H1 (cell line): ENCODE measurements around the gene BAZ1B. TPM values are rescaled to one million over a fixed set of nuclear protein-coding genes. Genes with fewer than 3 reads are reported as not detected.

Experiments used
- ASH2L ChIP-seq: fragments of 200-600, 300-600 bp; sonication (generic); IDR thresholded peaks from one replicate; pipeline ENCODE4 v1.7.1; 2017; ENCODE audit warnings: low read length
- CBX8 ChIP-seq: fragments of 300-800, 300-1000 bp; sonication (generic); IDR thresholded peaks from 2 replicates; pipeline ENCODE4 v1.7.1; 2016; ENCODE audit warnings: low read depth, low read length, borderline replicate concordance
- CTCF ChIP-seq, 3 experiments: IDR thresholded peaks; 1 replicate in 2 of 3; 2 replicates in 1 of 3; pipeline versions ENCODE4 v1.5.1 to v1.6.1; 2011; ENCODE audit warnings: low read length in 3 of 3, mild to moderate bottlenecking in 3 of 3, inconsistent platforms in 2 of 3, low read depth in 1 of 3, moderate library complexity in 1 of 3; ENCODE audit not compliant: insufficient read depth in 1 of 3; ENCODE audit errors: control extremely low read depth in 1 of 3
- JUND ChIP-seq: IDR thresholded peaks from 2 replicates; pipeline ENCODE4 v1.6.1; 2011; ENCODE audit warnings: mild to moderate bottlenecking, improper control_type of control experiment, low read length
- RAD21 ChIP-seq, 2 experiments: IDR thresholded peaks in 1 of 2; conservative IDR thresholded peaks in 1 of 2; 2 replicates each; pipeline ENCODE4 v1.6.1; 2011; ENCODE audit warnings: low read depth in 2 of 2, low read length in 2 of 2, improper control_type of control experiment in 1 of 2, inconsistent platforms in 1 of 2, mild to moderate bottlenecking in 1 of 2, moderate library complexity in 1 of 2
- TCF12 ChIP-seq: IDR thresholded peaks from 2 replicates; pipeline ENCODE4 v1.6.1; 2011; ENCODE audit warnings: low read depth, mild to moderate bottlenecking, low read length
- TEAD4 ChIP-seq: IDR thresholded peaks from 2 replicates; pipeline ENCODE4 v1.6.1; 2012; ENCODE audit warnings: low read depth, low read length, inconsistent platforms, mixed read lengths
- polyA plus RNA-seq, 7 experiments: library from polyadenylated mRNA; depleted of rRNA in 3 of 7; stranded (reverse) in 5 of 7; unstranded in 2 of 7; fragments of >200 nt in 5 of 7; fragments of 200-250 nt in 2 of 7; gene quantifications; 1 replicate in 5 of 7; 2 replicates in 1 of 7; 4 replicates in 1 of 7; pipeline versions ENCODE4 v1.2.1 to v1.2.3, GENCODE V29; 2011 to 2013; ENCODE audit warnings: missing spikeins in 2 of 7, mixed read lengths in 2 of 7
- total RNA-seq: library from RNA; stranded (reverse); fragmentation: NEBNext Ultra II Directional; extraction: Animal tissue kit (Norgen Biotek cat#: 25700); gene quantifications from 2 replicates; pipeline ENCODE4 v1.2.1, GENCODE V29; 2021

Gene BAZ1B
- total and polyA plus RNA-seq, 2 of the 8 experiments (the other 6 are each of a cell fraction or from before 2014, with no cell fraction given), result 21.0 to 86.8 TPM

GRCh38 chr7:73442222-73442902 is 79.7 kb downstream of the BAZ1B start (continued):
- no peak for TF ChIP-seq RAD21 (IDR thresholded peaks at IDR 0.05 in 1 of 2, conservative IDR thresholded peaks at IDR 0.05 in 1 of 2; ENCODE audit: low read depth in 2 of 2, low read length in 2 of 2)
- TF ChIP-seq CTCF (IDR thresholded peaks at IDR 0.05; ENCODE audit: control extremely low read depth in 1 of 3, insufficient read depth in 1 of 3, low read depth in 1 of 3, low read length in 3 of 3), result no peak
- TF ChIP-seq TEAD4, result no peak
- TF ChIP-seq CBX8, result no peak
- TF ChIP-seq JUND, result no peak
- TF ChIP-seq ASH2L, result no peak
- TF ChIP-seq TCF12, result no peak
